Transverse colon (tissue), 4 donors: ENCODE results near the gene TAX1BP1. TPM values are rescaled to one million over a fixed set of nuclear protein-coding genes. Genes with fewer than 3 reads are reported as not detected.
"Not testable (repeated sequence)": the region's sequence is repeated elsewhere in the genome, so short reads cannot be mapped to it uniquely, and the experiment has no call there.

Source experiments
- DNase-seq: peaks from one replicate; pipeline ENCODE4 v3.0.0-alpha.2; 2019
- H3K27ac ChIP-seq, 4 donors: fragments of 200-600 bp; sonication (generic); 2 replicates each; pipeline ENCODE4 v1.5.1; 2016 to 2018; ENCODE audit warnings: inconsistent platforms in 4 of 4
- H3K27me3 ChIP-seq: fragments of 200-600 bp; sonication (generic); 2 replicates; pipeline ENCODE4 v1.5.1; 2017; ENCODE audit warnings: inconsistent platforms
- H3K36me3 ChIP-seq, 4 donors: fragments of 200-600 bp; sonication (generic); 2 replicates each; pipeline ENCODE4 v1.5.1; 2017 to 2019; ENCODE audit warnings: inconsistent platforms in 4 of 4
- H3K4me1 ChIP-seq, 4 donors: fragments of 200-600 bp; sonication (generic); 2 replicates each; pipeline ENCODE4 v1.5.1; 2017 to 2020; ENCODE audit warnings: inconsistent platforms in 4 of 4
- H3K4me3 ChIP-seq, 4 donors: fragments of 200-600 bp; sonication (generic); 1 replicate in 1 of 4; 2 replicates in 3 of 4; pipeline versions ENCODE4 v1.5.1 to v1.6.1; 2017 to 2019; ENCODE audit warnings: inconsistent platforms in 4 of 4
- H3K9me3 ChIP-seq, 2 donors: fragments of 200-600 bp; sonication (generic); 2 replicates each; pipeline ENCODE4 v1.5.1; 2017 to 2019; ENCODE audit warnings: inconsistent platforms in 2 of 2
- EP300 ChIP-seq: sonication (generic); formaldehyde crosslinking; IDR thresholded peaks from one replicate; pipeline ENCODE4 v1.6.1; 2017; ENCODE audit warnings: antibody characterized with exemption, low read depth
- POLR2A ChIP-seq: fragments of 450-650 bp; IDR thresholded peaks from one replicate; pipeline ENCODE4 v1.6.1; 2016; ENCODE audit warnings: antibody characterized with exemption, mild to moderate bottlenecking, moderate library complexity
- POLR2AphosphoS5 ChIP-seq, 3 donors: sonication (generic); formaldehyde crosslinking; IDR thresholded peaks; one replicate each; pipeline ENCODE4 v1.6.1; 2016; ENCODE audit warnings: antibody characterized with exemption in 3 of 3
- WGBS, 2 donors: methylation state at CpG; one replicate each; pipeline ENCODE4 v1.1.5; 2018; ENCODE audit warnings: low coverage in 1 of 2; 5-methylcytosine and 5-hydroxymethylcytosine counted together
- in situ Hi-C, 4 donors: fragments of 200-750 bp; cut with MboI; loops; one replicate each; pipeline versions ENCODE4 v1.15.0 to v1.15.1; 2017; ENCODE audit warnings: low sequenced_read_pairs in 3 of 4, low pct_ligation_motif_present in 1 of 4, low pct_unique_long_range_greater_than_20kb in 1 of 4
- intact Hi-C: fragments of 100-400 bp; cut with DNase I; formaldehyde crosslinking; loops from one replicate; pipeline ENCODE4 v1.15.1; 2023; ENCODE audit warnings: low total_unique reads
- total RNA-seq, 4 donors: library from RNA; depleted of rRNA; stranded (reverse); fragments of >200 nt; gene quantifications; one replicate each; pipeline ENCODE4 v1.1.0, GENCODE V29; 2016
- TF ChIP-seq, protein P1 (sequence below), 5 experiments: fragments of 200-600 bp in 3 of 5; fragments of 450-650 bp in 2 of 5; sonication (generic) in 3 of 5; IDR thresholded peaks; 1 replicate in 2 of 5; 2 replicates in 3 of 5; pipeline ENCODE4 v1.5.1; 2016 to 2017; ENCODE audit warnings: antibody characterized with exemption in 5 of 5, inconsistent platforms in 3 of 5, mild to moderate bottlenecking in 2 of 5, moderate library complexity in 1 of 5

The TAX1BP1 gene
- total RNA-seq, 4 donors from 2014 or later, result 67.9 to 133 (median 123) TPM

GRCh38 chr7:27846388-27846787 is 106.4 kb downstream of the TAX1BP1 start:
- H3K9me3 ChIP-seq, result no peaks in the 10 kb centered on the region
- H3K27me3 ChIP-seq, result no peaks in the 10 kb centered on the region
- H3K27ac ChIP-seq, result no peak overlapping the region
- no peak overlapping the region for H3K4me3 ChIP-seq
- no peak for DNase-seq
- WGBS, 2 donors, result 94 to 99% methylated on average over 3 of the region's 3 CpGs
- TF ChIP-seq, protein P1, sequence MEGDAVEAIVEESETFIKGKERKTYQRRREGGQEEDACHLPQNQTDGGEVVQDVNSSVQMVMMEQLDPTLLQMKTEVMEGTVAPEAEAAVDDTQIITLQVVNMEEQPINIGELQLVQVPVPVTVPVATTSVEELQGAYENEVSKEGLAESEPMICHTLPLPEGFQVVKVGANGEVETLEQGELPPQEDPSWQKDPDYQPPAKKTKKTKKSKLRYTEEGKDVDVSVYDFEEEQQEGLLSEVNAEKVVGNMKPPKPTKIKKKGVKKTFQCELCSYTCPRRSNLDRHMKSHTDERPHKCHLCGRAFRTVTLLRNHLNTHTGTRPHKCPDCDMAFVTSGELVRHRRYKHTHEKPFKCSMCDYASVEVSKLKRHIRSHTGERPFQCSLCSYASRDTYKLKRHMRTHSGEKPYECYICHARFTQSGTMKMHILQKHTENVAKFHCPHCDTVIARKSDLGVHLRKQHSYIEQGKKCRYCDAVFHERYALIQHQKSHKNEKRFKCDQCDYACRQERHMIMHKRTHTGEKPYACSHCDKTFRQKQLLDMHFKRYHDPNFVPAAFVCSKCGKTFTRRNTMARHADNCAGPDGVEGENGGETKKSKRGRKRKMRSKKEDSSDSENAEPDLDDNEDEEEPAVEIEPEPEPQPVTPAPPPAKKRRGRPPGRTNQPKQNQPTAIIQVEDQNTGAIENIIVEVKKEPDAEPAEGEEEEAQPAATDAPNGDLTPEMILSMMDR (IDR thresholded peaks at IDR 0.05), result no peak
- TF ChIP-seq EP300 (no peak), POLR2A (no peak), POLR2AphosphoS5 (IDR thresholded peaks at IDR 0.05) (no peak)
- in situ Hi-C loops, result no loop called here
- intact Hi-C loops, result no loop called here
- H3K4me1 ChIP-seq, result no peaks in the 10 kb centered on the region
- no peaks in the 10 kb centered on the region for H3K36me3 ChIP-seq

DNA sequence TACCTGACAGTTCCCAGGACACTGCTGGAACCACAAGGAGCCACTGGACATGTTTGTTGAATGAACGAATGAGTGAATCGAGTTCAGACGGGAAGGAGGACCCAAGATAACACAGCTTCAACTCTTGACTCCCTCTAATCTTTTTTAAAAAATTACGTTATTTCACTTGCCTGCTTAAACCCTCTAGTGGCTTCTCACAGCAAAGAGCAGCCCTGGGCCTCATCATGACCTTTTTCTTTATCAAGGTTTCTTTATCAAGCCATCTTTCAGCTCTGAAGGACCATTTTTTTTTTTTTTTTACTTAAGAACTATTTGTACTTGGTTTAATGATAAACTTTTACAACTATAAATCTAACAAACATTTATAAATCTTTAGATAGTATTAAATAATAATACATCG is 110.6 kb downstream of the TAX1BP1 start:
- H3K4me3 ChIP-seq, result no peak overlapping the region
- no peak for DNase-seq
- WGBS, 2 donors, result 78 to 90% methylated on average over 5 of the region's 5 CpGs
- in situ Hi-C loops, result no loop called here
- H3K27ac ChIP-seq, result no peak overlapping the region
- H3K9me3 ChIP-seq, result no peaks in the 10 kb centered on the region
- H3K4me1 ChIP-seq, result no peaks in the 10 kb centered on the region
- no peak for TF ChIP-seq POLR2AphosphoS5 (IDR thresholded peaks at IDR 0.05)
- TF ChIP-seq, protein P1 (IDR thresholded peaks at IDR 0.05), result no peak
- no peak for TF ChIP-seq POLR2A
- TF ChIP-seq EP300, result no peak
- H3K27me3 ChIP-seq, result no peaks in the 10 kb centered on the region
- intact Hi-C loops, result no loop called here
- no peaks in the 10 kb centered on the region for H3K36me3 ChIP-seq

- H3K27ac ChIP-seq, H3K4me1 ChIP-seq, H3K36me3 ChIP-seq, in situ Hi-C loops, H3K9me3 ChIP-seq, H3K4me3 ChIP-seq, DNase-seq, intact Hi-C loops, H3K27me3 ChIP-seq: not testable (repeated sequence)
- WGBS, 2 donors, result 99% methylated on average over 19 of the region's 28 CpGs; no CpG with 5 or more reads in 1 of the 2 donors
Measured at GRCh38 chr7:27856703-27857485, 116.9 kb downstream of the TAX1BP1 start.

- Histone ChIP-seq H3K9me3 (no peaks in the 10 kb centered on the region), H3K27me3 (no peaks in the 10 kb centered on the region), H3K27ac (no peak overlapping the region), H3K36me3 (no peaks in the 10 kb centered on the region), H3K4me3 (no peak overlapping the region), H3K4me1 (no peaks in the 10 kb centered on the region)
- intact Hi-C loops, result no loop called here
- no peak for DNase-seq
- in situ Hi-C loops, result no loop called here
- no peak for TF ChIP-seq POLR2AphosphoS5 (IDR thresholded peaks at IDR 0.05)
- TF ChIP-seq, protein P1 (IDR thresholded peaks at IDR 0.05), result no peak
- no peak for TF ChIP-seq POLR2A
- no peak for TF ChIP-seq EP300
- 68% methylated on average over 6 of the region's 6 CpGs; no CpG with 5 or more reads in 1 of the 2 donors for WGBS, 2 donors
Measured at GRCh38 chr7:27860800-27861199, 120.8 kb downstream of the TAX1BP1 start.

GRCh38 chr7:27861747-27862146 is 121.8 kb downstream of the TAX1BP1 start:
- 82 to 100% methylated on average over 1 to 3 of the region's 3 CpGs for WGBS, 2 donors
- no peaks in the 10 kb centered on the region for H3K27me3 ChIP-seq
- no peak overlapping the region for H3K4me3 ChIP-seq
- no peak for TF ChIP-seq POLR2AphosphoS5 (IDR thresholded peaks at IDR 0.05)
- TF ChIP-seq, protein P1 (IDR thresholded peaks at IDR 0.05), result no peak
- TF ChIP-seq POLR2A, result no peak
- TF ChIP-seq EP300, result no peak
- no peak overlapping the region for H3K27ac ChIP-seq
- in situ Hi-C loops, result no loop called here
- H3K4me1 ChIP-seq, result no peaks in the 10 kb centered on the region
- H3K9me3 ChIP-seq, result no peaks in the 10 kb centered on the region
- intact Hi-C loops, result no loop called here
- no peaks in the 10 kb centered on the region for H3K36me3 ChIP-seq
- no peak for DNase-seq
